H54 (cell line): ENCODE measurements around the gene TNNT1.
"Not testable (repeated sequence)": the region's sequence is repeated elsewhere in the genome, so short reads cannot be mapped to it uniquely, and the experiment has no call there.

Source experiments
- DNase-seq: peaks from one replicate; pipeline ENCODE4 v3.0.0; 2011; ENCODE audit warnings: low spot score, mixed read lengths; ENCODE audit not compliant: insufficient read length
- FAIRE-seq: peaks from 3 replicates; lab custom pipeline; 2011; peaks lifted over from hg19 to GRCh38; lab: Jason Lieb, UNC
- POLR2A ChIP-seq: IDR thresholded peaks from 2 replicates; pipeline ENCODE4 v1.6.1; 2011; ENCODE audit warnings: low read depth, mild to moderate bottlenecking, low read length

Gene TNNT1

DNA sequence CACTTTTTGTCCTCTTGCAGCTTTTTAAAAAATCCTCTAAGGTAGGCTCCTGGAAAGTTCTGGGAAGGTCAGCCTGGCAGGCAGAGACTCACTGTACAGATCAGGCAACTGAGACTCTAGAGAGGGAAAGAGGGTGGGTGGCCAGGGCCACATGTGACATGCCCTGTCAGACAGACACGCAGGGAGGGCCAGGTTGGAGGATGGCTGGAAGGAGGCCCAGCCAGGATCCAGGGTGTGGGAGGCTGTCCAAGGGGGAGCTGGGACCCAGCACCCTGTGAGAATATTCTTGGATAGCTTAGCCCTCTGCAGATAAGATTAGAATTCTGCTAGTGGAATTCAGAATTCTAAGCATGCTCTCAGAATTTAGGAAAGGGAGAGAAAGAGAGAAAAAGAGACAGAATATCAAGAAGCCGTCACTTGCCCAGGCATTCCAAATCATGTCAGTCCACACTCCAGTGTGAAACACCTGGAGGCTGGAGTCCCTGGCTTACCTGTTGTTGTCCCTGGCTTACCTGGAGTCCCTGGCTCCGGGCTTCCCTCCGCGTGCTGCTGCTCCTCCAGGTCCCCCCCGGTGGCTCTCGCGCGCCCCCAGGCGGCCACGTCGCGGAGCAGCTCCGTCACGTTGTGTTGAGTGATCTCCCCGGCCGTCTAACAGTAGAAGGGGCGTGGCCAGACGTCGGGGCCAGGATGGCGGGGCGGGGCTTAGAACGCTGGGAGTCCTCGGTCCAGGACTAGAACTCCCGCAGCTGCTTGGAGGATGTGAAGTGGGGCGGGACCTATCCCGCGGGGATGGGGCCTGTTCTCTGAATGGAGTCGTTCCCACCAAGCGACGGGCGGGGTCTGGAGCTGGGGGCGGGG is 11.4 kb upstream of the TNNT1 start:
- TF ChIP-seq POLR2A: no peak
- DNase-seq: peak; percentile 99
- no peak for FAIRE-seq

DNA sequence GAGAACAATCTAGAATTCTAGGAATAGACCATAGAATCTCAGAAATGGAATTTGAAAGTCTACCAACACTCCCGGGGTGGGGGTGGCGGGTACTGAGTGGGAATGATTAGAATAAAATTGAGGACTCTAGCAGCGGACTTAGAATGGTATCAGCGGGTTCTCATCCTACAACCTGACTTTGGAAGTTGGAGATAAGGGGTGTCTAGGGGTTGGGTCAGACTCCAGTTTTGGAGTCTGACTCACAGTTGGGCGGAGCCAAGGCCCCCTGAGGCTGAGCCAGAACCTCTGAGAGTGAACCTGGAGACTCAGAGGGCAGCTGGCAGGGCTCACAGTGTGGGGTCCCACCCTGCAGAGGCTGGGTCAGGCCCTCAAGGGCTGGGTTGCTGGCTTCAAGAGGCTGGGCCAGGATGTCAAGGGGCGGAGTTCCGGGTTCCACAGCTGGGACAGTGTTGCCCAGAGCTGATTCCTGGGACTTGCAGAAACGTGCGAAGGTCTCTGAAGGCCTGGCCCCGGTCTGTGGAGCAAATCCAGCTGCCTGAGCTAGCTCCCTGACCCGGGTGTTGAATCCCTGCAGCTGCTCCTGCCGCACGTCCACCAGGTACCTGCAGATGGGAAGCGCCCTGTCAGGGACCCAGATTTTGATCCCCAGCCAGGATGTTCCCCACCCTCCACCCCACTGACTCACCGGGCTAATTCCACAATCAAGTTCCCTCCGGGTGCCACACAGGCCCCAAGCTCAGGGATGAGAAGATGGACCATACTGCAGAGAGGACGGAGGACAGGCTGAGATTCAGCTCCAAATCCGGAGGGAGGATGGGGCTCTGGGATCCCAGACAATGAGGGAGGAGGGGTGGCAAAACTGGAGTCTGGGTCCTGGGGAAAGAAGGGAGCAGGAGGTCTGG is 10.1 kb upstream of the TNNT1 start:
- FAIRE-seq (peak; percentile 72), DNase-seq (peak; percentile 99)
- TF ChIP-seq POLR2A: no peak

DNA sequence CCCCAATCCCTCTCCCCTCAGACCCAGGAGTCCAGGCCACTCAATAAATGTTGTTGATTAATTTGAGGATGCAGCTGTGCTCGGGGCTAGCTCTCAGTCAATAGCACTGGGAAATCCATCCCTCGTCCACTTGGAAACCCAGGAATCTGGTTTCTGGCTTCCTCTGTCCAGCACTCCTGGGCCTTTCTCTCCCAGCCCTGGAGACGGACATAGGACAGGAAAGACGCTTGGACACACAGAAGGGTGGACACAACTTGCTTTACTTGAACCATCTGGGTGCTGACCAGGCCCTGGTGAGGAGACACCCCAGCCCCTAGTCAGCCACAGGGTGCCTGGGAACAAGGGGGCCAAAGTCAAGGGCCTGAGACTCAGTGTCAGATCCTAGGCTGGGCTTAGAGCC is 9.4 kb upstream of the TNNT1 start:
- FAIRE-seq: no peak
- no peak for TF ChIP-seq POLR2A
- DNase-seq: no peak

- FAIRE-seq: no peak
- no peak for TF ChIP-seq POLR2A
- DNase-seq: no peak
Measured at GRCh38 chr19:55157064-55157908, 8.3 kb upstream of the TNNT1 start, which contains the start of gene TNNI3. Gene TNNI3 (minus strand): TSS chr19:55157732. CDS start chr19:55157589, 143 bp downstream.

DNA sequence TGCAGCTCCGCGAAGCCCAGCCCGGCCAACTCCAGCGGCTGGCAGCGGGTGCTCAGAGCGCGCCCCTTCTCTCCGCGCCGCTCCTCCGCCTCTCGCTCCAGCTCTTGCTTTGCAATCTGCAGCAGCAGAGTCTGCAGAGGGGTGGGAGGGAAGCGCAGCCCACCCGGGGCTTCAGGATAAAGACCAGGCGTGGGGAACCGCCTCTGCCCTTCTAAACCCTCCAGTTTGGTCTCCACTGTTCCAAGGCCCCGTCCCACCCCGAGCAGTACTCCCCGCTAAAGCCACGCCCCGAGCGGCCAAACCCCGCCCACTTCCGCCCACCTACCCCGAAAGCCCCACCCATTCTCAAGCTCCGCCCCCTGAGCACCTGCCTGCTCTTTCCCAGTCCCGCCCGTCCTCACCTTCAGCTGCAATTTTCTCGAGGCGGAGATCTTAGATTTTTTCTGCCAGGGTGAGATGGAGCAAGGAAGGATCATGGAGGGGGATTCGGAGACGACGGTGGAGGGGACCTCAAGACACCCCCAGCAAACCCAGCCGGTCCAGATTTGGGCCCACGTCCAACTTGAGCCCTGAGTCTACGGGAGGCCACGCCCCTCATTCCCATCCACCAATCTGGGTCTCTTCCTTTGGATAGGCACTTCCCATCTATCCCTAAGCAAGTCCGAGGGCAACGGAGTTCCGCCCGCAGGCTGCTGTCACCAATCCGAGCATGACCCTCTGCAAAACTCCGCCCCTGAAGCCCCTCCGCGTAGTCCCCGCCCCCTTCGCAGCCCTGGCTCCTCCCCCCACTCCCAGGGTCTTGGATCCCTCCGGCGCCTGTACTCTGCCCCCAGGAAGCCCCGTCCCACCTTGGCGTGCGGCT is 7.4 kb upstream of the TNNT1 start:
- no peak for FAIRE-seq
- no peak for DNase-seq
- TF ChIP-seq POLR2A: no peak

- not testable (repeated sequence) for DNase-seq, FAIRE-seq
Measured at GRCh38 chr19:55155784-55156183, 6.8 kb upstream of the TNNT1 start.

GRCh38 chr19:55153652-55154264 is 4.8 kb upstream of the TNNT1 start:
- FAIRE-seq (no peak), DNase-seq (no peak)
- TF ChIP-seq POLR2A: no peak

DNA sequence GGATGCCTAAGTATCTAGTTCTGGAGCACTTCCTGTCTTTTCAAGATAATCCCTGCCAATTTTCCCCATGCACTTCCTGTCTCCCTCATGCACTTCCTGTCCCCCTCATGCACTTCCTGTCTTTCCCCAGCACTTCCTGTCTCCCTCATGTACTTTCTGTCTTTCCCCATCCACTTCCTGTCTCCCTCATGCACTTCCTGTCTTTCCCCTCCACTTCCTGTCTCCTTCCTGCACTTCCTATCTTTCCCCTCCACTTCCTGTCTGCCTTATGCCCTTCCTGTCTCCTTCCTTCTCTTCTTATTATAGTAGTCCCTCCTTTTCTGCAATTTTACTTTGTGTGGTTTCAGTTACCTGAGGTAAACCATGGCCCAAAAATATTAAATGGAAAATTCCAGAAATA is 3.0 kb upstream of the TNNT1 start:
- FAIRE-seq (no peak), DNase-seq (no peak)

DNA sequence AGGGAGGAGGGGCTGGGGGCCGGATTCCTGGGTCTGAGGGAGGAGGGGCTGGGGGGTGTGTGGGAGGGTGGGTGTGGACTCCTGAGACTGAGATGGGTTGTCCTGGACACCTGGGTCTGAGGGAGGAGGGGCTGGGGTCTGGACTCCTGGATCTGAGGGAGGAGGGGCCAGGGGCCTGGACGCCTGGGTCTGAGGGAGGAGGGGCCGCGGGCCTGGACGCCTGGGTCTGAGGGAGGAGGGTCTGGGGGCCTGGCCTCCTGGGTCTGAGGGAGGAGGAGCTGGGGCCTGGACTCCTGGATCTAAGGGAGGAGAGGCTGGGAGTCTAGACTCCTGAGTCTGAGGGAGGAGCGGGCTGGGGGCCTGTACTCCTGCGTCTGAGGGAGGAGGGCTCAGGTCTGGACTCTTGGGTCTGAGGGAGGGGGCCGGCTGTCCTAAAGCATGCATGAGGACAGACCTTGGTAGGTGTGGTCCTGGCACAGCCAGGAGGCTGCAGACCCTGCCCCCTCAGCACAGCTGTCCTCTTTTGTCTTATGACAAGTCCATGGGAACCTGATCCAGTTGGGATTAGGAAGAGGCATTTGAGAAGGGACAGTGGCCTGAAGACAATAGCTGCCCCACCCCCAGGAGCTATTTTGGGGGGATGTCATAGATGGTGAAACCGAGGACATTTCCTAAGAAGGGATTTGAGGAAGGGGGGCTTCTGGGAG is 1.3 kb downstream of the TNNT1 start:
- DNase-seq (no peak), FAIRE-seq (no peak)
- TF ChIP-seq POLR2A: no peak

More for the DNA sequence above, 3.0 kb upstream of the TNNT1 start:
- TF ChIP-seq POLR2A: no peak

DNA sequence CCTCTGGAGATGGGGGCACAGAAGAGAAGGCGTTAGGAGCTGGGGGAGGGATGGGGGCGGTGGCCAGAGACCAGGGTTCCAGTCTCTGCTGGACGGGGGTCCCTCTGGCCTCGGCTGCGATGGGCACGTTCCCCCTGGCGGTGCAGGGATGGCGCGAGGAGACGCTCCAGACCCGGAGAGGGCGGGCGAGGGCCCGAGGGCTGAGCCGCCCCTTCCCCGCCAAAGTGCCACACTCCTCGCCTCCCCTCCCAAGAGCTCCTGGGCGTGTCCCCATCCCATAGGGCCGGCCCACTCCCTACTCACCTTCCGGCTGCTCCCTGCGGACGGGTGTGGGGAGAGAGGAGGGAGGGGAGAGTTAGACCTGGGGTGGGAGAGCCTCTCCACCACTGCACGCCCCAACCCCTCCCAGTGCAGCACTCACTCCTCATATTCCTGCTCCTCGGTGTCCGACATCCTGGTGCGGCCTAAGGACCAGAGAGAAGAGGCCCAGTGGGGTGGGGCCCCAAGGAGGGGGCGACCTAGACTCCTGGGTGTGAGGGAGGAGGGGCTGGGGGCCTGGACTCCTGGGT is 2.2 kb downstream of the TNNT1 start:
- TF ChIP-seq POLR2A: peak; percentile 69
- peak; percentile 99 for DNase-seq
- FAIRE-seq: no peak

DNA sequence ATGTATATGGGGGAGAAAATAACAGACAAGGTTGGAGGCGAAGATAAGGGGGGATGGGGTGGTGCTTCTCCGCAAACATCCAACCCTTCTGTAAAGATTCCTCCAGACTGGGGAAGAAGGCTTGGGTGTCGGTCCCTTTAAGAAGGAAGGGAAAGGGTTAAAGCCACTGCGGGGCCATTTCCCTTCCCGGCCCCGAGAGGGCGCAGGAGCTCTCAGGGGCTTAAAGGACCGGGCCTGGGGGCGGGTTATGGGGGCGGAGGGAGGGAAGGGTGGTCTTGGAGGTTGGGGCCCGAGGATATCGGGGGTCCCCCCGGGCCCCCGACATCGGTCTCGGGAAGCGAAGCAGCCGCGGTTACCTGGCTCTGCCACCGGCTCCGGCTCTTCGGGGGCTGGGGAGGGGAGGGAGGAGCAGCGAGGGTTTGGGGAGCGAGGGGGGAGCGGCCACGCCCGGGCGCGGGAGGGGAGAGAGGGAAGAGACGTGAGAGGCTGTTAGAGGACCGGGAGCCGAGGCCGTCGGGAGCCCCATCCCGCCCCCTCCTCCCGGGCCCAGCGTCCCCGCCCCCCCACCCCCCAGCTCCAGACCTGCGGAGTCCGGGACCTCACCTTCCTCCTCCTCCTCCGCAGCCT is 2.8 kb downstream of the TNNT1 start:
- no peak for TF ChIP-seq POLR2A
- peak; percentile 98 for DNase-seq
- no peak for FAIRE-seq
